ENCODE measurements around the gene CD6. TPM values are rescaled to one million over a fixed set of nuclear protein-coding genes. Genes with fewer than 3 reads are reported as not detected.

CD6 gene
- total and polyA plus RNA-seq, 2 of the 8 experiments (the other 6 are each of a cell fraction or from before 2014, with no cell fraction given) = 0.03 TPM; not detected in 1

GRCh38 chr11:61034111-61034510 lies 62.6 kb downstream of the CD6 start:
- no peak overlapping the region for H4K5ac ChIP-seq (ENCODE audit: insufficient read length, low read depth, low read length)
- no peaks in the 10 kb centered on the region for H3K36me3 ChIP-seq (ENCODE audit: control insufficient read depth in 2 of 4, insufficient read depth in 4 of 4, low read length in 3 of 4)
- ChIA-PET POLR2A (ENCODE audit: partially characterized antibody) (no interaction called here), CTCF (ENCODE audit: partially characterized antibody) (interaction anchor here (0.6 to 1.1 kb wide), 2 partner anchors 63 to 93 kb away, joined by 3 read pairs; no protein-coding TSS in a partner anchor)
- H3K18ac ChIP-seq (ENCODE audit: extremely low read depth, low read length) = no peak overlapping the region
- H2BK5ac ChIP-seq (ENCODE audit: low read depth, low read length) = no peak overlapping the region
- no peak overlapping the region for H2BK20ac ChIP-seq (ENCODE audit: low read length)
- DNase-seq (ENCODE audit: low read depth in 1 of 2, low spot score in 2 of 2) (no peak), FAIRE-seq (no peak)
- H3K4ac ChIP-seq (replicated peaks; ENCODE audit: insufficient read length, low read depth, low read length) = no peak overlapping the region
- no peak overlapping the region for H3K14ac ChIP-seq (ENCODE audit: insufficient read length)
- no peak overlapping the region for H2BK120ac ChIP-seq (replicated peaks; ENCODE audit: low read depth, low read length)
- no peak overlapping the region for H3K23ac ChIP-seq (ENCODE audit: insufficient read length)
- no peak for TF ChIP-seq ATF2 (IDR thresholded peaks at IDR 0.05; ENCODE audit: low read length)
- TF ChIP-seq SP4 (IDR thresholded peaks at IDR 0.05; ENCODE audit: low read length) = no peak
- H3K27me3 ChIP-seq (replicated peaks in 1 of 4; ENCODE audit: control insufficient read depth in 3 of 4, extremely low read depth in 1 of 4, insufficient read depth in 3 of 4, low read length in 3 of 4) = peaks cover 0 to 2% (median 0%) of the 10 kb centered on the region in 4 experiments; a peak in 1 of 7 replicates
- H3K4me3 ChIP-seq (ENCODE audit: extremely low read depth in 1 of 4, insufficient read depth in 2 of 4, low read depth in 3 of 4, low read length in 4 of 4) = no peak overlapping the region
- H4K91ac ChIP-seq (replicated peaks; ENCODE audit: insufficient read length, low read length) = no peak overlapping the region
- no peak overlapping the region for H3K56ac ChIP-seq (replicated peaks; ENCODE audit: insufficient read length, low read depth, low read length)
- H3K9me3 ChIP-seq (ENCODE audit: insufficient read depth in 2 of 2, low read depth in 1 of 2, low read length in 1 of 2) = no peaks in the 10 kb centered on the region
- no peaks in the 10 kb centered on the region; the same call in 1 of the 2 replicates for H3K23me2 ChIP-seq (ENCODE audit: low read depth, low read length)
- H3K4me2 ChIP-seq (ENCODE audit: insufficient read depth in 1 of 2, low read depth in 2 of 2, low read length in 2 of 2) = no peak overlapping the region
- no peaks in the 10 kb centered on the region for H3K79me1 ChIP-seq (ENCODE audit: low read depth, low read length)
- no peak overlapping the region for H3K27ac ChIP-seq (ENCODE audit: low read depth, low read length)
- no peak overlapping the region for H2AFZ ChIP-seq (ENCODE audit: low read length)
- WGBS, 2 experiments (ENCODE audit: extremely low coverage in 1 of 2, insufficient coverage in 1 of 2, insufficient read length in 1 of 2, insufficient replicate concordance in 2 of 2, low coverage in 1 of 2, low lambda C conversion rate in 2 of 2, missing lambda C conversion rate in 1 of 2) = 91% methylated on average over 4 of the region's 4 CpGs; no CpG with 5 or more reads in 1 of the 2 experiments
- no peak overlapping the region for H2AK5ac ChIP-seq (ENCODE audit: low read depth, low read length)
- H3K4me1 ChIP-seq (replicated peaks in 1 of 4; ENCODE audit: control insufficient read depth in 3 of 4, insufficient read depth in 4 of 4, low read length in 3 of 4) = no peaks in the 10 kb centered on the region
- H2BK12ac ChIP-seq (ENCODE audit: low read depth, low read length) = no peak overlapping the region
- H4K20me1 ChIP-seq (replicated peaks in 1 of 2; ENCODE audit: control insufficient read depth in 1 of 2, insufficient read depth in 2 of 2, low read length in 2 of 2) = no peaks in the 10 kb centered on the region
- H2BK15ac ChIP-seq (ENCODE audit: low read length) = no peak overlapping the region
- H3K9ac ChIP-seq (replicated peaks in 1 of 4; ENCODE audit: extremely low read depth in 1 of 4, low read depth in 3 of 4, low read length in 3 of 4) = no peak overlapping the region
- no peaks in the 10 kb centered on the region for H3K79me2 ChIP-seq (ENCODE audit: control insufficient read depth in 1 of 2, insufficient read depth in 2 of 2, low read length in 2 of 2)
- no peak overlapping the region for H4K8ac ChIP-seq (ENCODE audit: extremely low read depth, insufficient read depth, low read length)

Measured in H1 (cell line).